ENCODE measurements around the gene S1PR5. TPM values are rescaled to one million over a fixed set of nuclear protein-coding genes. Genes with fewer than 3 reads are reported as not detected.
A peak's percentile ranks its signal among the peaks of the same experiment; 100 is the strongest.

The S1PR5 gene
- total RNA-seq, 1 donor from 2014 or later: 0.31 TPM

- DNase-seq: no peak
Measured at GRCh38 chr19:10514211-10515145, 2.8 kb downstream of the S1PR5 start.

- no peak for DNase-seq
Measured at GRCh38 chr19:10513223-10513622, 4.0 kb downstream of the S1PR5 start.

DNA sequence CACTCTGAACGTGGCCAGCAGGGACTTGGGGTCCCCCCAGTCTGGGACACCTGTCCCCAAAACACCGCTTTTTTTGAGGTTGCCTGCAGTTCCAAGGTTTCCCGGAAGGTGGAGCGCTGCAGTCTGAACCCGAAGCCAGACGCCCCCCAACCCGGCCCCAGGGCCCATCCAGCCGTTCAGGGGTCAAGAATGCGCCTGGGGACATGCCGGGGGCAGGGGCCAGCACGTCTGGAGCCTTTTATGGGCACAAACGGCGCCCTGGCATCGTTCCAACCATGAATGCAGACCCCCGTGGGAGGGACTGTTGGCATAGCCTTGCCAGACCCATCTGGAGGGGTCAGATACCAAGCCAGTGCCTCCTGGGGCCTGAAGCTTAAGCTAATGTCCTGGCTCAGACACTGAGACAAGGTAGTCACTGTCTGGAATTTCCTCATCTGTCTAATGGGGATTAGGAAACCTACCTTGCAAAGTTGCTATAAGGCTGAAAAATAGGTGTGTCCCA, 6.9 kb downstream of the S1PR5 start:
- no peak for DNase-seq

- DNase-seq: no peak
Measured at GRCh38 chr19:10508707-10509106, 8.5 kb downstream of the S1PR5 start.

DNA sequence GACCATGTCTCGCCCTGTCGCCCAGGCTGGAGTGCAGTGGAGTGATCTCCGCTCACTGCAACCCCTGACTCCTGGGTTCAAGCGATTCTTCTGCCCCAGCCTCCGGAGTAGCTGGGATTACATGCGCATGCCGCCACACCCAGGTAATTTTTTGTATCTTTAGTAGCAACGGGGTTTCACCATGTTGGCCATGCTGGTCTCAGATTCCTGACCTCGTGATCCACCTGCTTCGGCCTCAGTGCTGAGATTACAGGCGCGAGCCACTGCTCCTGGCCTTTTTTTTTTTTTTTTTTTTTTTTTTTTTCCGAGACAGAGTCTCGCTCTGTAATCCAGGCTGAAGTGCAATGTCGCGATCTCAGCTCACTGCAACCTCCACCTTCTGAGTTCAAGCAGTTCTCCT, 9.2 kb downstream of the S1PR5 start:
- DNase-seq: no peak

- no peak for DNase-seq
Measured at GRCh38 chr19:10505583-10506229, 11.5 kb downstream of the S1PR5 start.

DNA sequence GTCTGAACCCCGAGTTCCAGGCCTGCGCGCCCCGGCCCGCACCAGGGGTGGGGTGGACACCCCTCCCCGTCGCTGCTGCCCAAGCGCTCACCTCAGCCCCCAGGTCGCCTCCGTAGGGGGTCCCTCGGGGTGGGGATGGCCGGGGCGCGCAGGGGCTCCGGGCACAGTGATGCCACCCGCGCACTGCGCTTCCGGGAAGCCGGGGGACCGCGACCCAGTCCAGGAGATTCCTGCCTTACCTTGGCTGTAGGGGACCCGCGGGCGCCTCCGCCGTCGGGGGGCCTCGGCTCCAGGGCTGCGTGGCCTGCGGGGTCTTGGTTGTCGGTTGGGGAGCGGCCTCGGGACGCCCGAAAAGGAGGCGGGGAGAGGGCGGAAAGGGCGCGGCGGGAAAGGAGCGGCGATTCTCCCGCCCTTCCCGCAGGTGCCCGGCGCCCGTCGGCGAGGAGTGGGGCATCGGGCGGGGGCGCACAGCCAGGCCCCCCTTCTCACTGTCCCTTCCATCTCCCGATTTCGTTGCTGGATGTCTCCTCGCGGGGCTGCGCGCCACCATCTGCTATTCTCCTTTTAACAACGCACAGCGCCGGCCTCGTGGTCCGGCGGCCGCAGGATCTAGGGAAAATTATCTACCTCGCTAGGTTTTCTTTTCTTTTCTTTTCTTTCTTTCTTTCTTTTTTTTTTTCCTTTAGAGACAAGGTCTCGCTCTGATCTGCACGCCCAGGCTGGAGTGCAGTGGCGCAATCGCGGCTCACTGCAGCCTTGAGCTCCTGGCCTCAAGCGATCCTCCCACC, 14.1 kb downstream of the S1PR5 start, which contains the start of gene KEAP1:
KEAP1 (minus strand) TSS at position 355 of the 788 bp plus-strand sequence. CDS start 3,323 bp downstream, outside the sequence.
- no peak for DNase-seq

- DNase-seq: peak; percentile 79
Measured at GRCh38 chr19:10502524-10503001, 14.7 kb downstream of the S1PR5 start.

GRCh38 chr19:10501971-10502523, 15.2 kb downstream of the S1PR5 start:
- DNase-seq: peak; percentile 38

GRCh38 chr19:10500247-10500592, 17.0 kb downstream of the S1PR5 start:
- no peak for DNase-seq

DNA sequence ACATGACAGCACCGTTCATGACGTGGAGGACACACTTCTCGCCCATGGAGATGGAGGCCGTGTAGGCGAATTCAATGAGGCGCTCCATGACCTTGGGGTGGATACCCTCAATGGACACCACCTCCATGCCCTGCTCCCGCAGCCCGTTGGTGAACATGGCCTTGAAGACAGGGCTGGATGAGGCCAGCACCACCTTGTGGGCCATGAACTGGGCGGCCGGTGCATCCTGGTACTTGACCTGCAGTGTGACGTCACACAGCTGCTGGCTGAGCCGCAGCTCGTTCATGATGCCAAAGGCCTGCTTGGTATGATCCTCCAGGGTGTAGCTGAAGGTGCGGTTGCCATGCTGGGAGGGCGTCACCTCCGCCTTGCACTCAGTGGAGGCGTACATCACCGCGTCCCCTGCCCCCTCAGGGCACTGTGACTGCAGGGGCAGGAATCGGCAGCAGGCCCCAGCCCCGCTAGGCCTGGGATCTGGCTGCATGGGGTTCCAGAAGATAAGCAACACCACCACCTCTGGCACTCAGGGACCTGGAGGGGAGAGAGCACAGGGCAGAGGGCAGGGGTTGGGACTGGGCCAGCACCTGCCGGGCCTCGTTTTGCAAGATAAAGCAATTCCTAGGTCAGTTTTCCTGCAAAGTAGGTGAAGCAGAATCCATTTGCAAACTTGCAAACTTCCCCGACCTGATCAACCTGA, 17.5 kb downstream of the S1PR5 start:
- DNase-seq: no peak

DNA sequence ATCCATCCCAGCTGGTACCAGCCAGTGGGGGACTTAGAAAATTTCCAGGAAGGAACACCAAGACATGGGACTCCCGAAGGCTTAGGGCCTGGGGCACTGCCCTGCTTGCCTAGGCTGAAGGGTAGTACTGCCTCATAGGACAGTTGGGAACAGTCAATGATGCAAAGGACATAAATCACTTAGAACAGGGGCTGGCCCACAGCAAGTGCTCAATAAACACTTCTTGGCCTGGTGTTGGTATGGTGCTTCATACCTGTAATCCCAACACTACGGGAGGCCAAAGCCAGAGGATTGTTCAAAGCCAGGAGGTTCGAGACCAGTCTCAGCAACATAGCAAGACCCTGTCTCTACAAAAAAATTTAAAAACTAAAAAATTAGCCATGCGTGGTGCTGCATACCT, 19.9 kb downstream of the S1PR5 start:
- no peak for DNase-seq

GRCh38 chr19:10491472-10492047, 25.7 kb downstream of the S1PR5 start:
- no peak for DNase-seq

- no peak for DNase-seq
Measured at GRCh38 chr19:10486551-10486950, 30.7 kb downstream of the S1PR5 start.

DNA sequence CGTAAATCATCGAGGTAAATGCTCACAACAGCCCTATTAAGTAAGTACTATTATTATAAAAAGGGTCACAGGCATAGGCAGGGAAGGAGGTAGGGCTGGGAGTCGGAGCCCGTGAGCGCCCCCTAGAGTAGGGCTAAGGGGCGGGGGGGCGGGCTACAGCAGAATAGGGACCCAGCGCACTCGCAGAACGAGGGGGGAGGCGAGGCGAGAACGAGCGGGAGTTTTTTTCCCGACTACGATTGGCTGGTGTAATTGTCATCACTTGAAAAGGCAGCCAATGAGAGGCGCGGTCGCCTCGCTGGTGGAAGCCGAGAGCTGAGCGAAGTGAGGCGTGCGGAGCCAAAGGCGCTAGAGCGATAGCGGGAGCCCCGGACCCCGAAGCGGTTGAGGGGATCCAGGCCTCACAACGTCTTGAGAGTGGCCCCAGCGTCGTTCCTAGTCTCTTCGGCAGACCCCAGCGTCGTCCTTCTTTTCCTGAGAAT, 38.3 kb downstream of the S1PR5 start:
- peak; percentile 93 for DNase-seq

DNA sequence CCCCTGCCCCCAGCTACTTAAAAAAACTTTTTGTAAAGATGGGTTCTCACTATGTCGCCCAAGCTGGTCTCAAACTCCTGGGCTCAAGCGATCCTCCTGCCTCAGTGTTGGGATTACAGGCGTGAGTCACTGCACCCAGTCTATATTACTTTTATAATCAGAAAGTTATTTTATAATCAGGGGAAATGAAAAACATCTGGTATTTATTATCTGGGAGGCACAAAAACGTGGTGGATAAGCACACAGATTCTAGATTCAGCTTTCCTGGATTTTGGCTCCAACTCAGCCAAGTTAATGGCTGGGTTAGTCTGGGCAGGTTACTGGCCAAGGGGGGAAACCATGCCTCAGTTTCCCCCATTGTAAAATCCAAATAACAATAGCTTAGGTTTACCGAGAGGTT, 38.8 kb downstream of the S1PR5 start:
- no peak for DNase-seq

DNA sequence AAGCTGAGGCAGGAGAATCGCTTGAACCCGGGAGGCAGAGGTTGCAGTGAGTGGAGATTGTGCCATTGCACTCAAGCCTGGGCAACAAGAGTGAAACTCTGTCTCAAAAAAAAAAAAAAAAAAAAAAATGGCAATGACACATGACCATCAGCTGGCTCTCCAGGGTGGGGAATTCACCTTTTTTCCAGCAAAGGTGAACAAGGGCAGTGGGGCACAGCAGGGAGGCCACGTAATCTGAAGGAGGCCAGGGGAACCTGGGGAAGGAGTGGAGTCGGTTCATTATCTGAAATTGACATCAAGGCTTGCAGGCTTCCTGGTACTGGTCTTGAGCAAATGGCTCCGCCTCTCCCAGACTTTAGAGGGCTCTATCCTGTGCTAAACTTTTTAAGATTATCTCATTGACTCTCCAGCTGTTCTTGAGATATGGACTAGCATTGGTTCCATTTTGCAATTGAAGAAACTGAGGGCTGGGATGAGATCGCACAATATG, 42.2 kb downstream of the S1PR5 start:
- no peak for DNase-seq

DNA sequence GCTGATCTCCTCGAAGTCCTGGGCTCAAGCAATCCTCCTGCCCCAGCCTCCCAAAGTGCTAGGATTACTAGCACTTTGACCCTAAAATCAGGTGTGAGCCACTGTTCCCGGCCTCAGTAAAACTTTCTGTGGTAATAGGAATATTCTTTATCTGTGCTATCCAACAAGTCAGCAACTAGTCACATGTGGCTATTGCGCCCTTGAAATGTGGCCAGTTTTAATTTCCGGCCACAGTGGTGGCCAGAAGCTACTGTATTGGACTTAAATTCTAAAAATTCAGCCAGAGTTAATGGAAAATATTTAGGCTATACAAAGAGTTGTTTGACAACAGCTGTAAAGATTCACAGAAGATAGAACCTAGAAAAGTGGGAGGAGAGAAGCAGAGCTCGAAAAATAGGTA, 44.1 kb downstream of the S1PR5 start:
- DNase-seq: no peak

GRCh38 chr19:10471909-10472308, 45.3 kb downstream of the S1PR5 start:
- no peak for DNase-seq

DNA sequence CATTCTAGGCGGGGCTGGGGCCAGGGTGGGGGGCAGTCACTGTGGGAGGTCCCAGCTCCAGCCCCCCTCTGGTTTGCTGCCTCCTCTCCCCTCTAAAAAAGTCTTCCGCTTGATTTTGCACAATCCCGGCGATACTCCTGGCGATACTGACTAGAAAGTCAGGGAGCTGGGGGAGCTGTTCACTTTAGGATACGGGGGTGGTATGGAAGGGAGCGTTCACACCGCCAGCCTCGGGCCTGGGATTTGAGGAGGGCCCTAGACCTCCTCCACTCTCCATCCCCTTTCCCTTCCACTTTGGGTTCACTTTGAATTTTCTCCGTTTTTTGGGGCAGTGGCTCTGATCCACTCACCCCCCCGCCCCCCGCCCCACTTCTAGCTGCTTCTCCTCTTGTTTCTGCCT, 49.1 kb downstream of the S1PR5 start:
- no peak for DNase-seq
